Nucleus accumbens (tissue), 56 donors: ENCODE results near the gene EPS15.
A peak's percentile ranks its signal among the peaks of the same experiment; 100 is the strongest.
"Not testable (repeated sequence)": the region's sequence is repeated elsewhere in the genome, so short reads cannot be mapped to it uniquely, and the experiment has no call there.

Source experiments
- DNase-seq, 56 donors: peaks; one replicate each; lab custom pipeline; 2025; lab: John Stamatoyannopoulos, UW

Gene EPS15

GRCh38 chr1:51549016-51549619, 30.1 kb upstream of the EPS15 start:
- DNase-seq = peak in 1 of 56 donors; percentile 2

- DNase-seq = no peak
These were observed 24.8 kb upstream of the EPS15 start for GRCh38 chr1:51543858-51544257.

DNA sequence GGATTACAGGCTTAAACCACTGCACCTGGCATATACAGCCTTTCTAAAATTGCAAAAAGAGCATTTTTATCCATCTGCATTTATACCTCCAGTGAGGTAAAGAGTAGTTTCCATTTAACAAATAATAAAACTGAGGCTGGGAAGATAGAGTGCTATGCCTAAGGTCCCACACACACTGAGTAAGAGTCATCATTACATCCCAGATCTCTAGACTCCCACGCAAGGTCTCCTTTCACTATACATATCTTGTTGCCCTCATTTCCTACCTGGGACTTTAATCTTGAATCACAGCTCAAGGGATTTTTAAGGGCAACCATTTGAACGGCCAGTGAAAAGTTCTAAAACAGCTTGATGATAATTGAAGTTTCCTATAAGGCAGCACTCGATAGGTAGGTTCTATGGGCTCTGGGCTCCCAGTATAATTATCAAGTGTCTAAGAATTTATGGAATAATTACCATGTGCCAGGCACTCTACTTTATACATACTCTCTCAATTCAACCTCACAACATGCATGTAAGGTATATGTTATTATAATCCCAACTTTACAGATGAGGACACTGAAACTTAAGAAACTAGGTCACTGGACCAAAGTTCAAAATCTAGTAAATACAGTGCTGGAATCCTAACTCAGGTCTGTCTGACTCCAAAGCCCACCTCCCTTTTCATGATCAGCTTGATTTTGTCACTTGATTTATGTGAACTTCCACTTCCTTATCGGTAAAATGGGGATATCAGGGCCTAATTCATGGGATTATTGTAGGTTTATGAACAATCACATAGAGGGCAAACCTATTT, 23.3 kb upstream of the EPS15 start:
- DNase-seq = no peak

- no peak for DNase-seq
These were observed 22.4 kb upstream of the EPS15 start for GRCh38 chr1:51541313-51542050.

- no peak for DNase-seq
These were observed 18.5 kb upstream of the EPS15 start for GRCh38 chr1:51537568-51537967.

GRCh38 chr1:51535006-51535592, 16.0 kb upstream of the EPS15 start:
- DNase-seq = peak in 49 of 56 donors; percentile 3 to 82 (median 48)

GRCh38 chr1:51534447-51534846, 15.4 kb upstream of the EPS15 start:
- DNase-seq = peak in 9 of 56 donors; percentile 0 to 48 (median 16)

DNA sequence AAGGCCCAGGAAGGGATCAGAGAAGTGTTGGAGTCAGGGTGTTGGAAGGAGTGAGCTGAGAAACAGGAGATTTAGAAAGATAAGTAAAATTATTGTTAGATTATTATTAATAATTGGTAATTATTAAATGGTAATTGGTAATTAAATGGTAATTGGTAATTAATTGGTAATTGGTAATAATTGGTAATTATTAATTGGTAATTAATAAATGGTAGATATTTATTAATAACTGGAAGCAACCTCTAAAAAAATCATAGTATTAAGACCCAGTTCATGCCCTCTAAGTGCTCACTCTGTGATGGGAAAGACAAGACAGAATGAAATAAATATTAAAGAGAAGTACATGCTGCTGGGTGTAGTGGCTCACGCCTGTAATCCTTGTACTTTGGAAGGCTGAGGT, 13.8 kb upstream of the EPS15 start:
- DNase-seq = no peak

DNA sequence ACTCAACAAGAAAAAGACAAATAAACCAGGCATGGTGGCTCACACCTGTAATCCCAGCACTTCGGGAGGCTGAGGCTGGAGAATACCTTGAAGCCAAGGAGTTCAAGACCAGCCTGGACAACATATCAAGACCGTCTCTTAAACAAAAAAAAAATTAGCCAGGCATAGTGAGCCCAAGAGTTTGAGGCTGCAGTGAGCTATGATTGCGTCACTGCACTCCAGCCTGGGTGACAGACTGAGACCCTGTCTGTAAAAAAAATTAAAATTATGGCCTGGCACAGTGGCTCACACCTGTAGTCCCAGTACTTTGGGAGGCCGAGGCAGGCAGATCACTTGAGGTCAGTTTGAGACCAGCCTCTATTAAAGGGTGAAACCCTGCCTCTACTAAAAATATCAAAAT, 11.4 kb upstream of the EPS15 start:
- not testable (repeated sequence) for DNase-seq

- DNase-seq = no peak
These were observed 8.1 kb upstream of the EPS15 start for GRCh38 chr1:51527144-51527543.

DNA sequence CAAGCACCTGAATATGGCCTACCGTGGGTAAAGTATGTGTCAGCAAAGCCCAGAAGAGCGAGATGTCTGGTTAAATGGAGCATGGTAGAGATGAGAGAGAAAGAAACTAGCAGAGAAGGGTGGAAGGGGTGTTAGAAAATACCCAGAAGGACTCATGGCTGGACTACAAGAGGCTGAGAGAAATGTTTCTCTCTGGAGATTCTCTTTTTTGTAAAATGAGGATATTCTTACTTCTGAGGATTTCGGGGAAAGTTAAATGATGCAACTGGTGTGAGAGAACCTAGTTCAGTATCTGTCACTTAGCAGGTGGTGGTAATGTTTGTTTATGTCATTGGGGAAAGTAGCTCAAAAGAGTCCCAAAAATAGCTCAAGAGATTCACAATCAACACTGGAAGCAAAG, 7.2 kb upstream of the EPS15 start:
- no peak for DNase-seq

GRCh38 chr1:51525295-51525694, 6.2 kb upstream of the EPS15 start:
- no peak for DNase-seq

DNA sequence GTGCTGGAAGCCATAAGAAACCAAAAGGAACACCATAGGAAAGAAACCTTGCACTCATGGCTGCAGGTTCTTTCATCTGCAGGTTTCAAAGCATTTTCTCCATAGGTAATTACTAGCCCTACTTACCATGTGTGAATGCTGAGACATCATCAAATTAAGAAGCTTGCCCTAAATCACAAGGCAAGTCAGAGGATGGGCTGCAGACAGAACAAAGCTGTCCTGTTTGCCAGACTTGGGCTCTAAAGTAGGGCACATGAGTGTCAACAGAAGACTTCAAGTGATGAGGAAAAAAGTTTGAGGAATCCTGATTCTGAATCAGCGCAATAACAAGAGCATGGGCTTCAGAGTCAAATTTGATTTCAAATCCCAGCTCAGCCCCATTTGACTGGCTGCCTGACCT, 5.8 kb upstream of the EPS15 start:
- DNase-seq = peak in 3 of 56 donors; percentile 1 to 12 (median 2)

- peak in 27 of 56 donors; percentile 1 to 57 (median 25) for DNase-seq
These were observed 4.9 kb upstream of the EPS15 start for GRCh38 chr1:51523931-51524330.

- DNase-seq = no peak
These were observed 1.7 kb upstream of the EPS15 start for GRCh38 chr1:51520700-51521248.

DNA sequence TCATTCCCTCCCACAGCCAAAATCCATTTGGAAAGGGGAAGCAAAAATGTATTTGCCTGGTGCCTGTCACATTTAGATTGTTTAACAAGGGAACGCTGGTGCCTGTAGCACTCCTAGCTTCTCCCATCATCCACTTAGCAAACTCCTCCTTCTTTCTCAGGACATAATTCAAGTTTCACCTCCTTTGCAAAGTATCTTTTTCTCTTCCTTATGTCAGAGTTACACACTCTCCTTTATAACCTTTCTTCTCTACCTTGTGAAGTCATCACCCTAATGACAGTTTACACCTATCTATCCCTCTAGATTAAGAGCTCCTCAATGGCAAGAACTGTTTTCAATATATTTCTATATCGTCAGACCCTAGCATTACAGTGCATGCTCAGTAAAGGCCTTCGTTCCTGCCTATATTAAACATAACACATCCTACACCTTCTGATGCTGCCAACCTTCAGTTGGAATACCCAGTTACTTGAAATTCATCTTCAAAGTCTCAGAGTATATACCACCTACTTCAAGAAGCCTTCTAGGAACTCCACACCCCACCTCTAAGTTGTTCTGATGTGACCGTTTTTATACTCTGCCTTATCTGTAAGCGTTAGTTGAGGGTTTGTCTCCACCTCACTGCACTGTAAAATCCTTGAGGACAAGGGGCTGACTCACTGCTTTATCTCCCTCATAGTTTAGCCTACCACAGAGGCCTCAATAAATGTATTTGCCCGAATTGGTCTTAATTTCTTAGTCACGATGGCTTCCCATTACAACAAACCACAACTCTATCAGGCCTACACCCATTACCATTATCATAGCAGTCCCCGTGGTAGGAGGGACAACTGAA, 1.0 kb upstream of the EPS15 start:
- DNase-seq = no peak

DNA sequence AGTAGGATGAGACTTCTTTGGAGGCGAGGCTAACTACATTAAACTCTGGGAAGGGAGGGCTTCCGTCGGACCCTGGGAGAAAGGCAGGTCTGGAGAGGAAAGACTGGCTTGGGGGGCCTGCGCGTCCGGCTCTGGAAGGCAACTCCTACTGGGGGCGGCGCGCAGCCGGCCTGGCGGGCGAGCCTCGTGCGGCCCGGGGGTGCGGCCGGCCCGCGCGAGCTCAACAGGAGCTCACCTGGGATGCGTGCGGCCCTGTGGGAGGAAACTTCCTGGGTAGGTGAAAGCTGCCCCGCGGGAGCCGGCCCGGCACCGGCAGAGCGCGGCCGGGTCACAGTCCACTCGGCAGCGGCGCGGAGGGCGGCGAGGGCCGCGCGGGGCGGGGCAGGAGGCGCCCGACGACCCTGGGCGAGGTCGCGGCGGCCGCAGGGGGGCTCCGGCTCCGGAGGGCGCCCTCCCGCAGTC, 449 bp downstream of the EPS15 start:
- peak in 18 of 56 donors; percentile 16 to 63 (median 42) for DNase-seq

DNA sequence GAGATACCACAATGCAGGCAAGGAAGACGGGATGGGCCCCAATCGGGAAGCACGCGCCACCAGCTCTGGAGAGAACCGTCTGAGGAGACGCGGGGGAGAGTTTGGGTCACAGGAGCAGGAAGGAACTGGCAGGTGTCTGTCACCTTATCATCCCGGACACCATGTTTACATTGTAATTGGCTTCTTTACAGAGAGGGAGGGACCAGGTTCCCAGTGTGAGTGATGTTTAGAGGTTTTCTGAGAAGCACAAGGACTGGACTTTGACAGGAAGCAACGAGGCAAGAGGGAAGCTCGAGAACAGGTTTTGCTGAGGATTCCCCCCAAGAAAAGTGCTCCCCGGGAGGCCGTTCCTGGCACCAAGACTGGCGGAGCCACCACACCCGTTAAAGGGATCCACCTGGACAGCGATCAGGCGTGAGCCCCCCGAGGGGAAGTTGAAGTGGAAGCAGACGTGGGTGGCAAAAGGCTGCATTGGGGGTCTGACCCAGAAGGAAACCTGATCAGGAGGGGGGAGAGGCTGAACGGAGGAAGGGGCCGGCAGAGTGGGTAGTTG, 957 bp downstream of the EPS15 start:
- DNase-seq = peak in 34 of 56 donors; percentile 4 to 69 (median 33)

DNA sequence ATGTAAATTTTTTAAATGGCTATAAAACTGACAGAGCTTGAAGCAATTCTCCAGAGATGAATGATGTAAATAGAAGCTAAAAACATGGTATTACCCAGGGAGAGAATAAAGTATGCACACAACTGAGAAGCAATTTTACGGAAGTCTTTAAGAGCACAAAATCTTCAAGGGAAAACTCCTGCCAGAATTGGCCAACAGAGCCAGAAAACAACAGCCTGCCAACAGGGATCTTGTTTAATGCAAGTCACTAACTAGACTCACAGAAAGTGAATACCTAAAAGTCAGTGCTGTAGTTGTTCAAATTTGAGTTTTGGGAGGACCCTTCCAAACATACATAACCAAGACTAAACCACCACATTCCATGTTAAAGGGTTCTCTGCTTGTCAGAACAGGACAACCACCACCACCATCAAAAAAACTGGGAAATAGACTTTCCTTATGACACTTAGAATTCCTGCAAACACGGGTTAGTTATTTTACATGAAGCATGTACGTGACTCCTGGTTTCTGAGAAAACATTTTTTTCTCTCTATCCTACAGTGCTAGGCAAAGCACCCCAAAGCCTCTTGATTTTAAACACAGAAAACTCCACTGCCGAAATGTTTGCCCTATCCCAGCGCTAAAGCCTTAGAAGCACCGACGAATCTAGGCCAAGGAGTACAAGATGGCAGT, 1.6 kb downstream of the EPS15 start:
- DNase-seq = peak in 2 of 56 donors; percentile 13 to 55
